Limb (tissue), 2 donors: ENCODE measurements around the gene SH3GL2.

Source experiments
- DNase-seq, 2 donors: peaks; one replicate each; pipeline ENCODE4 v3.0.0-alpha.2; 2016; ENCODE audit errors: extremely low spot score in 2 of 2

SH3GL2 gene

GRCh38 chr9:17653947-17654465, 75.1 kb downstream of the SH3GL2 start:
- DNase-seq = no peak

- no peak for DNase-seq
Measured at GRCh38 chr9:17656889-17657288, 78.0 kb downstream of the SH3GL2 start.

GRCh38 chr9:17658237-17658636, 79.4 kb downstream of the SH3GL2 start:
- DNase-seq = no peak

- DNase-seq = no peak
Measured at GRCh38 chr9:17660158-17660557, 81.3 kb downstream of the SH3GL2 start.

GRCh38 chr9:17665450-17665849, 86.6 kb downstream of the SH3GL2 start:
- DNase-seq = no peak

- no peak for DNase-seq
Measured at GRCh38 chr9:17669206-17669605, 90.3 kb downstream of the SH3GL2 start.

GRCh38 chr9:17682684-17683083, 103.8 kb downstream of the SH3GL2 start:
- DNase-seq = no peak

- DNase-seq = no peak
Measured at GRCh38 chr9:17688834-17689233, 110.0 kb downstream of the SH3GL2 start.

- DNase-seq = no peak
Measured at GRCh38 chr9:17694336-17694735, 115.5 kb downstream of the SH3GL2 start.

- DNase-seq = no peak
Measured at GRCh38 chr9:17695482-17695881, 116.6 kb downstream of the SH3GL2 start.

GRCh38 chr9:17699615-17700330, 120.9 kb downstream of the SH3GL2 start:
- no peak for DNase-seq

GRCh38 chr9:17706347-17706746, 127.5 kb downstream of the SH3GL2 start:
- DNase-seq = no peak

- no peak for DNase-seq
Measured at GRCh38 chr9:17719053-17719452, 140.2 kb downstream of the SH3GL2 start.

- no peak for DNase-seq
Measured at GRCh38 chr9:17721954-17722353, 143.1 kb downstream of the SH3GL2 start.

- DNase-seq = no peak
Measured at GRCh38 chr9:17723656-17724055, 144.8 kb downstream of the SH3GL2 start.

GRCh38 chr9:17725399-17726010, 146.6 kb downstream of the SH3GL2 start:
- DNase-seq = no peak

GRCh38 chr9:17726298-17726697, 147.4 kb downstream of the SH3GL2 start:
- no peak for DNase-seq

GRCh38 chr9:17730899-17731298, 152.0 kb downstream of the SH3GL2 start:
- no peak for DNase-seq

GRCh38 chr9:17731308-17731707, 152.4 kb downstream of the SH3GL2 start:
- DNase-seq = no peak

- DNase-seq = no peak
Measured at GRCh38 chr9:17734674-17735073, 155.8 kb downstream of the SH3GL2 start.

GRCh38 chr9:17735859-17736258, 157.0 kb downstream of the SH3GL2 start:
- no peak for DNase-seq

GRCh38 chr9:17739022-17739421, 160.2 kb downstream of the SH3GL2 start:
- DNase-seq = no peak

GRCh38 chr9:17739736-17740135, 160.9 kb downstream of the SH3GL2 start:
- peak in 1 of 2 donors; percentile 64 for DNase-seq
